Fibroblast of lung (primary cell): ENCODE results near the gene RXFP2.

Source experiments
- CTCF ChIP-seq, 2 donors: IDR thresholded peaks in 1 of 2; conservative IDR thresholded peaks in 1 of 2; 1 replicate in 1 of 2; 2 replicates in 1 of 2; pipeline ENCODE4 v1.5.1; 2011 to 2012; ENCODE audit warnings: low read length in 2 of 2, control low read depth in 1 of 2, inconsistent platforms in 1 of 2, low read depth in 1 of 2, mild to moderate bottlenecking in 1 of 2
- EZH2 ChIP-seq: IDR thresholded peaks from 2 replicates; pipeline ENCODE4 v1.5.1; 2012; ENCODE audit warnings: low read length, control low read depth, mild to moderate bottlenecking; ENCODE audit errors: missing control alignments

DNA sequence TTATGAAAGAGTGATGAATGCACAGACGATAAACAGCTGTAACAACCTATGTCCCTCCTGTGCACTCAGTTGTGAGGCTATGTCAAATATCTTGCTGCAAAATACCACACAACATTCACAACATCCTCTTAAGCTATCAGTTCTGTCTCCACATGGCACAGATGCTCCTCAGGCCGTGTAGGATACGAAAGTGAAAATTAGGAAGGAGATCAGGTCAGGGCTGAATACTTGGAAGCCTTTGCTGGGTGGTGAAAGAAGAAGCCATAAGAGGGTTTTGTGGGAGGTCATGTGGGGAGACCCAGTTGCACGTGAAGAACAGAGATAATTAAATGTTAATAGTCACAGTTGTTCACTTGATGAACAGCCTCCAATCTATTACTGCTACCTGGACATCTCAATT is 58.9 kb downstream of the RXFP2 start:
- TF ChIP-seq CTCF (conservative IDR thresholded peaks at IDR 0.05 in 1 of 2, IDR thresholded peaks at IDR 0.05 in 1 of 2; ENCODE audit: low read depth in 1 of 2, low read length in 2 of 2) (no peak), EZH2 (no peak)
